Tongue (tissue), 2 donors: ENCODE measurements around the gene ARPC4. TPM values are rescaled to one million over a fixed set of nuclear protein-coding genes. Genes with fewer than 3 reads are reported as not detected.
A peak's percentile ranks its signal among the peaks of the same experiment; 100 is the strongest.

Source experiments
- DNase-seq: peaks from one replicate; pipeline ENCODE4 v3.0.0-alpha.2; 2015
- total RNA-seq: library from RNA; depleted of rRNA; stranded (reverse); fragments of >200 nt; gene quantifications from one replicate; pipeline ENCODE4 v1.2.3, GENCODE V29; 2014

Gene ARPC4
- total RNA-seq, 1 donor from 2014 or later = 77.6 TPM

- no peak for DNase-seq
Measured at GRCh38 chr3:9793161-9793781, 389 bp downstream of the ARPC4 start.

- no peak for DNase-seq
Measured at GRCh38 chr3:9794400-9794799, 1.5 kb downstream of the ARPC4 start.

- DNase-seq = no peak
Measured at GRCh38 chr3:9795207-9795606, 2.3 kb downstream of the ARPC4 start.

- DNase-seq = no peak
Measured at GRCh38 chr3:9797196-9797945, 4.5 kb downstream of the ARPC4 start.

GRCh38 chr3:9800529-9800928 is 7.6 kb downstream of the ARPC4 start:
- DNase-seq = no peak

GRCh38 chr3:9803494-9803893 is 10.6 kb downstream of the ARPC4 start:
- no peak for DNase-seq

GRCh38 chr3:9804996-9805395 is 12.1 kb downstream of the ARPC4 start:
- no peak for DNase-seq

GRCh38 chr3:9806137-9806536 is 13.3 kb downstream of the ARPC4 start:
- DNase-seq = no peak

- DNase-seq = no peak
Measured at GRCh38 chr3:9806688-9807589, 14.1 kb downstream of the ARPC4 start.

- DNase-seq = no peak
Measured at GRCh38 chr3:9807981-9808344, 15.1 kb downstream of the ARPC4 start.

GRCh38 chr3:9808345-9809037 is 15.6 kb downstream of the ARPC4 start:
- DNase-seq = peak; percentile 56

GRCh38 chr3:9809239-9809614 is 16.3 kb downstream of the ARPC4 start:
- DNase-seq = no peak

- DNase-seq = peak; percentile 82
Measured at GRCh38 chr3:9809615-9810432, 16.9 kb downstream of the ARPC4 start, which contains the start of gene TTLL3. Gene TTLL3 (plus strand): TSS chr3:9810262. CDS start chr3:9810662, 400 bp downstream.

GRCh38 chr3:9810433-9810770 is 17.5 kb downstream of the ARPC4 start:
- peak; percentile 45 for DNase-seq

- DNase-seq = no peak
Measured at GRCh38 chr3:9810846-9811245, 18.0 kb downstream of the ARPC4 start.

GRCh38 chr3:9812870-9813483 is 20.1 kb downstream of the ARPC4 start:
- DNase-seq = no peak

- no peak for DNase-seq
Measured at GRCh38 chr3:9815986-9816385, 23.1 kb downstream of the ARPC4 start.

- DNase-seq = no peak
Measured at GRCh38 chr3:9817436-9817835, 24.6 kb downstream of the ARPC4 start.

- no peak for DNase-seq
Measured at GRCh38 chr3:9818666-9819335, 25.9 kb downstream of the ARPC4 start.

GRCh38 chr3:9820543-9820942 is 27.7 kb downstream of the ARPC4 start:
- DNase-seq = no peak

GRCh38 chr3:9820946-9821345 is 28.1 kb downstream of the ARPC4 start:
- DNase-seq = no peak
